Measurements from ENCODE around the gene OPRM1.
A peak's percentile ranks its signal among the peaks of the same experiment; 100 is the strongest.

The OPRM1 gene

GRCh38 chr6:154139892-154140291 lies 100.9 kb downstream of the OPRM1 start:
- no peak overlapping the region for H3K4me3 ChIP-seq (ENCODE audit: low read depth, low read length)
- no peak for TF ChIP-seq CTCF (conservative IDR thresholded peaks at IDR 0.05; ENCODE audit: low read depth, low read length)
- no peak for DNase-seq (ENCODE audit: low read depth)

GRCh38 chr6:154140743-154141142 lies 101.7 kb downstream of the OPRM1 start:
- TF ChIP-seq CTCF (conservative IDR thresholded peaks at IDR 0.05; ENCODE audit: low read depth, low read length) = no peak
- DNase-seq (ENCODE audit: low read depth) = no peak
- no peak overlapping the region for H3K4me3 ChIP-seq (ENCODE audit: low read depth, low read length)

- DNase-seq (ENCODE audit: low read depth) = no peak
- no peak overlapping the region for H3K4me3 ChIP-seq (ENCODE audit: low read depth, low read length)
- no peak for TF ChIP-seq CTCF (conservative IDR thresholded peaks at IDR 0.05; ENCODE audit: low read depth, low read length)
Observed at GRCh38 chr6:154143753-154144152, 104.7 kb downstream of the OPRM1 start.

- TF ChIP-seq CTCF (conservative IDR thresholded peaks at IDR 0.05; ENCODE audit: low read depth, low read length) = peak; percentile 74
- H3K4me3 ChIP-seq (ENCODE audit: low read depth, low read length) = no peak overlapping the region
- peak; percentile 88 for DNase-seq (ENCODE audit: low read depth)
Observed at GRCh38 chr6:154154389-154154967, 115.4 kb downstream of the OPRM1 start.

GRCh38 chr6:154156135-154156896 lies 117.3 kb downstream of the OPRM1 start:
- peak; percentile 80 for DNase-seq (ENCODE audit: low read depth)
- H3K4me3 ChIP-seq (ENCODE audit: low read depth, low read length) = no peak overlapping the region
- TF ChIP-seq CTCF (conservative IDR thresholded peaks at IDR 0.05; ENCODE audit: low read depth, low read length) = peak; percentile 99

- DNase-seq (ENCODE audit: low read depth) = no peak
- no peak for TF ChIP-seq CTCF (conservative IDR thresholded peaks at IDR 0.05; ENCODE audit: low read depth, low read length)
- H3K4me3 ChIP-seq (ENCODE audit: low read depth, low read length) = no peak overlapping the region
Observed at GRCh38 chr6:154157082-154157481, 118.0 kb downstream of the OPRM1 start.

- H3K4me3 ChIP-seq (ENCODE audit: low read depth, low read length) = no peak overlapping the region
- DNase-seq (ENCODE audit: low read depth) = no peak
- no peak for TF ChIP-seq CTCF (conservative IDR thresholded peaks at IDR 0.05; ENCODE audit: low read depth, low read length)
Observed at GRCh38 chr6:154157706-154158105, 118.7 kb downstream of the OPRM1 start.
